ENCODE measurements around the gene GPR3. TPM values are rescaled to one million over a fixed set of nuclear protein-coding genes. Genes with fewer than 3 reads are reported as not detected.

Gene GPR3
- total and polyA plus RNA-seq, 2 of the 8 experiments (the other 6 are each of a cell fraction or from before 2014, with no cell fraction given) = 9.9 to 26.5 TPM

DNA sequence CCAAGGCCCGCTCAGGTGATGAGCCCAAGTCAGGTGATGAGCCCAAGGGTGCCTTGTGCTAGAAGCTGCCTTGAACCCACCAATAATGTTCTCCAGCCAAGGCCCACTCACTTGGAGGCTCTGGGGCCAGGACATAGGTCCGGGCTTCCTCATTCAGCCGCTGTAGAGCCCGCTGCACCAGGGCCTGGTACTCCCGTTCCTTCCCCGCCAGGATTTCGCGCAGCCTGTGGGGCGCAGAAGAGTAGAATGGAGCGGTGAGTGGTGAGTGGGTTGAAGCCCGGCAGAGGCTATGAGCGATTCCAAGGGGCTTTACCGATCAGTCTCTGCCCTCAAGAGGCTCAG lies 36.2 kb upstream of the GPR3 start:
- Histone ChIP-seq H3K36me3 (ENCODE audit: control insufficient read depth in 2 of 4, insufficient read depth in 4 of 4, low read length in 3 of 4) (no peaks in the 10 kb centered on the region), H2BK12ac (ENCODE audit: low read depth, low read length) (no peak overlapping the region), H3K9ac (replicated peaks in 1 of 4; ENCODE audit: extremely low read depth in 1 of 4, low read depth in 3 of 4, low read length in 3 of 4) (no peak overlapping the region), H3K27ac (ENCODE audit: low read depth, low read length) (no peak overlapping the region), H4K91ac (replicated peaks; ENCODE audit: insufficient read length, low read length) (no peak overlapping the region), H3K79me2 (ENCODE audit: control insufficient read depth in 1 of 2, insufficient read depth in 2 of 2, low read length in 2 of 2) (no peaks in the 10 kb centered on the region), H4K20me1 (replicated peaks in 1 of 2; ENCODE audit: control insufficient read depth in 1 of 2, insufficient read depth in 2 of 2, low read length in 2 of 2) (peaks cover 0 to 12% of the 10 kb centered on the region in 2 experiments), H3K18ac (ENCODE audit: extremely low read depth, low read length) (no peak overlapping the region), H4K5ac (ENCODE audit: insufficient read length, low read depth, low read length) (no peak overlapping the region), H2BK15ac (ENCODE audit: low read length) (no peak overlapping the region), H2BK5ac (ENCODE audit: low read depth, low read length) (no peak overlapping the region), H3K23me2 (ENCODE audit: low read depth, low read length) (peaks cover 19% of the 10 kb centered on the region), H2AK5ac (ENCODE audit: low read depth, low read length) (no peak overlapping the region), H2BK120ac (replicated peaks; ENCODE audit: low read depth, low read length) (no peak overlapping the region), H3K27me3 (replicated peaks in 1 of 4; ENCODE audit: control insufficient read depth in 3 of 4, extremely low read depth in 1 of 4, insufficient read depth in 3 of 4, low read length in 3 of 4) (peaks cover 11 to 38% (median 31%) of the 10 kb centered on the region in 4 experiments), H4K8ac (ENCODE audit: extremely low read depth, insufficient read depth, low read length) (no peak overlapping the region), H3K14ac (ENCODE audit: insufficient read length) (no peak overlapping the region), H3K56ac (replicated peaks; ENCODE audit: insufficient read length, low read depth, low read length) (no peak overlapping the region), H3K4me2 (ENCODE audit: insufficient read depth in 1 of 2, low read depth in 2 of 2, low read length in 2 of 2) (no peak overlapping the region), H2BK20ac (ENCODE audit: low read length) (no peak overlapping the region), H3K4ac (replicated peaks; ENCODE audit: insufficient read length, low read depth, low read length) (no peak overlapping the region), H3K23ac (ENCODE audit: insufficient read length) (no peak overlapping the region), H3K4me3 (ENCODE audit: extremely low read depth in 1 of 4, insufficient read depth in 2 of 4, low read depth in 3 of 4, low read length in 4 of 4) (no peak overlapping the region), H3K4me1 (replicated peaks in 1 of 4; ENCODE audit: control insufficient read depth in 3 of 4, insufficient read depth in 4 of 4, low read length in 3 of 4) (peaks cover 0 to 18% (median 7%) of the 10 kb centered on the region in 4 experiments; a peak in 6 of 7 replicates), H2AFZ (ENCODE audit: low read length) (no peak overlapping the region), H3K79me1 (ENCODE audit: low read depth, low read length) (no peaks in the 10 kb centered on the region), H3K9me3 (ENCODE audit: insufficient read depth in 2 of 2, low read depth in 1 of 2, low read length in 1 of 2) (no peaks in the 10 kb centered on the region)
- WGBS, 2 experiments (ENCODE audit: extremely low coverage in 1 of 2, insufficient coverage in 1 of 2, insufficient read length in 1 of 2, insufficient replicate concordance in 2 of 2, low coverage in 1 of 2, low lambda C conversion rate in 2 of 2, missing lambda C conversion rate in 1 of 2) = 93% methylated on average over 13 of the region's 13 CpGs; no CpG with 5 or more reads in 1 of the 2 experiments
- ChIA-PET CTCF (ENCODE audit: partially characterized antibody) (interaction anchor here (1.1 to 28.8 kb wide), 18 partner anchors 11 to 319 kb away, joined by 3 to 625 read pairs (median 9); partner anchors contain the start of genes CD164L2, FCN3, GPR3 and MAP3K6), POLR2A (ENCODE audit: partially characterized antibody) (interaction anchor here (0.7 to 10.9 kb wide), 6 partner anchors 6 to 249 kb away, joined by 3 to 101 read pairs (median 4); partner anchors contain the start of genes AHDC1 and MAP3K6)
- TF ChIP-seq SIRT6 (IDR thresholded peaks at IDR 0.05; ENCODE audit: low read length) = no peak
- TF ChIP-seq, protein P1, sequence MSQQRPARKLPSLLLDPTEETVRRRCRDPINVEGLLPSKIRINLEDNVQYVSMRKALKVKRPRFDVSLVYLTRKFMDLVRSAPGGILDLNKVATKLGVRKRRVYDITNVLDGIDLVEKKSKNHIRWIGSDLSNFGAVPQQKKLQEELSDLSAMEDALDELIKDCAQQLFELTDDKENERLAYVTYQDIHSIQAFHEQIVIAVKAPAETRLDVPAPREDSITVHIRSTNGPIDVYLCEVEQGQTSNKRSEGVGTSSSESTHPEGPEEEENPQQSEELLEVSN (IDR thresholded peaks at IDR 0.05) = 0 out of 2 replicates have a peak, but pooled peaks have one; percentile 3
- DNase-seq (ENCODE audit: low read depth in 1 of 2, low spot score in 2 of 2) (no peak), FAIRE-seq (no peak)

Data from H1 (cell line).